Peyer's patch (tissue), 4 donors: Measurements from ENCODE around the gene PSMD2.

ENCODE experiments used
- POLR2A ChIP-seq, 2 donors: fragments of 450-650 bp; IDR thresholded peaks; one replicate each; pipeline ENCODE4 v1.5.1; 2017; ENCODE audit warnings: antibody characterized with exemption in 2 of 2, mild to moderate bottlenecking in 2 of 2, moderate library complexity in 2 of 2
- TF ChIP-seq, protein P1 (sequence below), 6 experiments: fragments of 450-650 bp in 4 of 6; fragments of 200-600 bp in 2 of 6; sonication (generic) in 1 of 6; IDR thresholded peaks; one replicate each; pipeline ENCODE4 v1.5.1; 2017 to 2019; ENCODE audit warnings: antibody characterized with exemption in 6 of 6, mild to moderate bottlenecking in 3 of 6, moderate library complexity in 1 of 6

DNA sequence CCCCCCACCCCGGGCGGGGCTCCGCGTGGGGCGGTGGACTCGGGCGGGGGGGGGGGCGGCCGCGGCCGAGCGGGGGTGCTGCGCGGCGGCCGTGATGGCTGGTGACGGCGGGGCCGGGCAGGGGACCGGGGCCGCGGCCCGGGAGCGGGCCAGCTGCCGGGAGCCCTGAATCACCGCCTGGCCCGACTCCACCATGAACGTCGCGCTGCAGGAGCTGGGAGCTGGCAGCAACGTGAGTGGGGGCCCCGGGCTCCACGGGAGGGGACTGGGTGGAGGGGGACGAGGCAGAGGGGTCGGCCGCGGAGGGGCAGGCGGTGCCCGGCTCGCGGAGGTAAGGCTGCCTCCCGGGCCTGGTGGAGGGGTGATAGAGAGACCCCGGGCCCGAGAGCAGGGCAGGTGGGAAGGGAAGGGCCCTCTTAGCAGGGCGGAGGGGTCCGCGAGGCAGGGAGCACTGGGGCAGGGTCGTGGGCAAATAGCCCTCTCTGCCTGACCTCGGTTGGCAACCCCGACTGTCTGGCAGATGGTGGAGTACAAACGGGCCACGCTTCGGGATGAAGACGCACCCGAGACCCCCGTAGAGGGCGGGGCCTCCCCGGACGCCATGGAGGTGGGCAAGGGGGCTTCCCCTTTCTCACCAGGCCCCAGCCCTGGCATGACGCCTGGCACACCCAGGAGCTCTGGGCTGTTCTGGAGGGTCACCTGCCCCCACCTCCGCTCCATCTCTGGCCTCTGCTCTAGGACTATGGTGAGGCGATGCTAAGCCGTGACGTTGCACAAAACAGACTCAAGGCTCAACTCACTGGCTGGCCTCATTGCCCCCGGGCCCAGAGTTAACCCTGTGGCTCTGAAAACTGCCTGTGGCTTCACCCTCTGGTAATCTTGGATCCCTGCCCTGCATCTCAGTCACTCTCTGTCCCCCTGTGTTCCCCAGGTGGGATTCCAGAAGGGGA lies 22.8 kb upstream of the PSMD2 start, which contains the start of gene ECE2:
- TF ChIP-seq, protein P1, sequence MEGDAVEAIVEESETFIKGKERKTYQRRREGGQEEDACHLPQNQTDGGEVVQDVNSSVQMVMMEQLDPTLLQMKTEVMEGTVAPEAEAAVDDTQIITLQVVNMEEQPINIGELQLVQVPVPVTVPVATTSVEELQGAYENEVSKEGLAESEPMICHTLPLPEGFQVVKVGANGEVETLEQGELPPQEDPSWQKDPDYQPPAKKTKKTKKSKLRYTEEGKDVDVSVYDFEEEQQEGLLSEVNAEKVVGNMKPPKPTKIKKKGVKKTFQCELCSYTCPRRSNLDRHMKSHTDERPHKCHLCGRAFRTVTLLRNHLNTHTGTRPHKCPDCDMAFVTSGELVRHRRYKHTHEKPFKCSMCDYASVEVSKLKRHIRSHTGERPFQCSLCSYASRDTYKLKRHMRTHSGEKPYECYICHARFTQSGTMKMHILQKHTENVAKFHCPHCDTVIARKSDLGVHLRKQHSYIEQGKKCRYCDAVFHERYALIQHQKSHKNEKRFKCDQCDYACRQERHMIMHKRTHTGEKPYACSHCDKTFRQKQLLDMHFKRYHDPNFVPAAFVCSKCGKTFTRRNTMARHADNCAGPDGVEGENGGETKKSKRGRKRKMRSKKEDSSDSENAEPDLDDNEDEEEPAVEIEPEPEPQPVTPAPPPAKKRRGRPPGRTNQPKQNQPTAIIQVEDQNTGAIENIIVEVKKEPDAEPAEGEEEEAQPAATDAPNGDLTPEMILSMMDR (IDR thresholded peaks at IDR 0.05) = no peak
- no peak for TF ChIP-seq POLR2A (IDR thresholded peaks at IDR 0.05)
